ENCODE data around the gene TSPAN12.

The TSPAN12 gene

GRCh38 chr7:120842121-120842621, 15.8 kb downstream of the TSPAN12 start:
- DNase-seq: no peak

DNA sequence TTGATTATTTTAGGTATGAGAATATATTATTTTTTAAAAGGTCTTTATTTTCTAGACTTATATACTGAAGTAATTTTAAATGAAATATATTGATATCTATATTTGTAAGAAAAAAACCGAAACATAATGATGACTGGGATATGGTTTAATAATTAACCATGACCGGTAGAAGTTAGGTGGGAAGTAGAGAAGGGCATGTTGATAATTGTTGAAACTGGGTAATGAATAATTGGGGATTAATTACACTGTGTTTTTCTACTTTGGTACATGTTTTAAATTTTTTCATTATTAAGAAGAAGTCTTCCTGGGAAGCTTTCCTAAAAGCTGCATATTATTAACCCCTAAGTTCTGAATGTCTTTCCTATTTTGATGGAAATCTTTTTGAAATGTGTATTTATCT, 16.3 kb downstream of the TSPAN12 start:
- DNase-seq: no peak

GRCh38 chr7:120838281-120838682, 19.7 kb downstream of the TSPAN12 start:
- no peak for DNase-seq

DNA sequence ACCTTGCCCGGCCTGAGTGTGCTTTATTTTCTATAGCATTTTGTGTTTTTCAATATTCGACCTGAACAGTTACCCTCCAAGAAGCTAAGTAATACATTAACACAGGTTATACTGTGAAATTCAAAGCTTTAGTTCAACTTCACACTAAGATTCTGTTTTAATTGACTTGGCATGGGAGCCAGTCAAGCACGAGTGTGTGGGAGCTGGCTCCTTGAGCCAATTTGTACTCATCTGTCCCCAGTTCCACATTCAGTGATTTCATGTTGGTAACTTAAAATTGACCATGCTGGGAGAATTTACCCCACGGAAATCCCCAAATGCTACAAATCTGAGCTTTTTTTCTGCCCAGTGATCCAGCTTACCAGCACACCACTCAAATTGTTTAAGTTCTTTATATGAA, 20.3 kb downstream of the TSPAN12 start:
- no peak for DNase-seq

DNA sequence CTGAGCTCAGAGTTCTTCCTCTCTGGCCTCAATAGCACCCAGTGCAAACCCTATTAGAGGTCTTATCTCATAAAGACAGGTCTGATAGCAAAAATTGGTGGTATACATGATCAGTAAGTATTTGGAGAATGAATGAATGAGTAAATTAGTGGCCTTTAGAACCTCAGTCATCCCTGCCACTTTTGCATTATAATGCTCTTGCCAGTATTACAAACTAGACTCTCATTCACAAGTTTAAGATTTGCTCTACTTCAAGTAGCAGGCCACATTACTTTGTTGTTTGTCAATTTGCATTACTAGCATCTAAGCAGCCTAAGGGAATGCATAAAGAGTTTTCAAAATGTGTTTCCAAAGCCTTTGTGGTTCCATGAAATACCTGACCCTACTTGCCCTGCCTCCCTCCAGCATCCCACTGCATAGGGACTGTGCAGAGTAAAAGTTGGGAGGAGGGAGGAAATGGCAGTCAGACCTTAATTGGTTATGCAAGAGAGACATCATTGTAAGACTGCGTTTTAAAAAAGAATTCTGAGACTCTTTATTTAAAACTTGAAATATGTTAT, 21.3 kb downstream of the TSPAN12 start:
- DNase-seq: no peak

- no peak for DNase-seq
These were observed 23.2 kb downstream of the TSPAN12 start for GRCh38 chr7:120834726-120835125.

DNA sequence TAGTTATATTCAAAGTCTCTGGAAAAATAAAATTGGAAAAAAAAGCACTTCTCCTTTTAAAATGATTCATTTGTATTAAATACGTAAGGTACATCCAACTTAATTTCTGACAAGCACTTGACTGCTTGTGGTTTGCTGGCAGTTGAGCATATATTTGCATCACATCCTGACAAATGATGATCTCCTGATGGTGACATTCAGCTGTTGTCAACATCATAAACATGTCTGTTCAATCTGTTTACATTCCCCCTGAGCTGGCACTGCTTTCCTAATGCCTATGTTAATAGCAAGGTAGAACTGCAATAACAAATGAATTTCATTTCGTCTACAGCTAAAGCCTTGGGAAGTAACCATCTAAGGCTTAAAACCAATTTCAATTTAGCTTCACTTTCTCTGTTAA, 24.4 kb downstream of the TSPAN12 start:
- no peak for DNase-seq

DNA sequence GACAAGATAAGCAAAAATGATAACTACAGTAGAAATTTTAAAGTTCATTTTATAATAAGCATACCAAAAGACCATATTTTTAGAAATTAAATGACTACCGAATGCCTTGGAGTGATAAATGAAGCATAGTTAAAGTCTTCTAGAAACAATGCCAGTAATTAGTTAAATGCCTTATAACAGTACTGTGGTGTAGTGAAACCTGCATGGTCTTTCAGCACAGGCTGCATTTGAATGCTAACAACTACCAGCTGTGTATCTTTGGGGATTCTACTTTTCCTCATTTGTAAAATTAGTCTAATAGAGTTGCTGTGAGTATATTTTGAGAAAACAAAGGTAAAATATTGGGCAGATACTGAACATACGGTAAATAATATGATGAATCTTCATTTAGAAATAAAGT, 25.1 kb downstream of the TSPAN12 start:
- DNase-seq: no peak

DNA sequence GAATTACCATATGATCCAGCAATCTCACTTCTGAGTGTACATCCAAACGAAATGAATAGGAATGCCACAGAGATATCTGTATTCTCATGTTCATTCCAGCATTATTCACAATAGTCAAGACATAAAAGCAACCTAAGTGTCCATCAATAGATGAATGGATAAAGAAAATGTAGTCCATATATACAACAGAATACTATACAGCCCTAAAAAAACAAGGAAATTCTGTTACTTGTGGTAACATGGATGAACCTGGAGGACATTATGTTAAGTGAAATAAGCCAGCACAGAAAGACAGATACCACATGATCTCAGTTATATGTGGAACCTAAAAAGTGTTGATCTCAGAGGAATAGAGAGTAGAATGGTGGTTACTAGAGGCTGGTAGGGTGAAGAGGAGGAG, 26.7 kb downstream of the TSPAN12 start:
- DNase-seq: no peak

DNA sequence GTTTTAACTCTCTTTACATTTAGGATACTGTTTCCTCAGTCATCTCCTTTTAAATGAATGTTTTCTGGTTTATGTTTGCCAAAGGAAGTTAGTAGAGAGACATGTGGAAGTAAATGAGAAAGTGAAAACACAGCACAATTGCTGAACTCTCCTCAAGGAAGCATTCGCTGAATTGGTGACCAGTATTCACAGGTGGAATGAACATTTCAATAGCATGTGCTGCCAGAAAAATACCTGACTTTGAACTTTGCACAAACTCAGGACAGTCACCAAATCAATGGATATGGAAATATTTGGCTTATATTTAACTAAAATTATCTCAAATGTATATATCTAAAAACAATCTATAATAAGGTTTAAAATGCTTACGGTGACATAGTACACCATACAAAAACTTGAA, 28.5 kb downstream of the TSPAN12 start:
- no peak for DNase-seq

GRCh38 chr7:120828528-120828927, 29.4 kb downstream of the TSPAN12 start:
- no peak for DNase-seq

GRCh38 chr7:120827371-120828118, 30.4 kb downstream of the TSPAN12 start:
- DNase-seq: no peak

GRCh38 chr7:120825576-120825975, 32.4 kb downstream of the TSPAN12 start:
- DNase-seq: no peak

DNA sequence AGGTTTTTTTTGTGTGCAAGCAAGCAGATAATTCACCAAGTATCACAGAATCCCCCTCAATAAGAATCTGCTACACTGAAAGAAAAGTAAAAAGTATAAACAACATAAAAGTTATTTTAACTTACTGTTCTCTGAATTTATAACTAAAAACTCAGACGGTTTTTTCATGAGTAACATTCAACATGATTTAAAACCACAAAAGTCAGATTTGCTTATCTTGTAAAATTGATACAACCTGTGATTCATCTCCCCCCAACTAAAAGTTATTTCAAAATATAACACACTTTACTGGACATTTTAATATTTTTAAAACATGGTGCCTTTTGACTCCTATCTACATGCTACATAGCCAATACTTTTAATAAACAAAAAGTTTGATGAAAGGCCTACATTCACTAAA, 32.8 kb downstream of the TSPAN12 start:
- no peak for DNase-seq

DNA sequence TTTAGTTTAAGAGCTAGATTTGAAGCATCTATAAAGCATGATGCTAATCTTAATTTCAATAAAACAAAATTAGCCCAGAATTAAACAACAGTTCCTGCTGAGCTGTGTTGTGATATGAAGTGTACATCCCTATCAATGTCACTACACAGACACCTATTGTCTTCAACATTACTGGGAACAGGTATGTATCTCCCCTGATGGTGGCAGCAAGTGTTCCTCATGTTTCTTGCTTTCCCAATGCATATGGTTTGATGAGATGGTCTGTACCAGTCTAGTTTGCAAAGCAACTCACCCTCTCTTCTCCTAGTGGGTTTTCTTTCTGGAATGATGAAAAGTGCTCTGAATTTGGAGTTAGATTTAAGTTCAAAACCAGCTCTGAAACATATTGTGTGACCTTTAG, 38.1 kb downstream of the TSPAN12 start:
- DNase-seq: no peak

- no peak for DNase-seq
These were observed 40.1 kb downstream of the TSPAN12 start for GRCh38 chr7:120817851-120818250.

DNA sequence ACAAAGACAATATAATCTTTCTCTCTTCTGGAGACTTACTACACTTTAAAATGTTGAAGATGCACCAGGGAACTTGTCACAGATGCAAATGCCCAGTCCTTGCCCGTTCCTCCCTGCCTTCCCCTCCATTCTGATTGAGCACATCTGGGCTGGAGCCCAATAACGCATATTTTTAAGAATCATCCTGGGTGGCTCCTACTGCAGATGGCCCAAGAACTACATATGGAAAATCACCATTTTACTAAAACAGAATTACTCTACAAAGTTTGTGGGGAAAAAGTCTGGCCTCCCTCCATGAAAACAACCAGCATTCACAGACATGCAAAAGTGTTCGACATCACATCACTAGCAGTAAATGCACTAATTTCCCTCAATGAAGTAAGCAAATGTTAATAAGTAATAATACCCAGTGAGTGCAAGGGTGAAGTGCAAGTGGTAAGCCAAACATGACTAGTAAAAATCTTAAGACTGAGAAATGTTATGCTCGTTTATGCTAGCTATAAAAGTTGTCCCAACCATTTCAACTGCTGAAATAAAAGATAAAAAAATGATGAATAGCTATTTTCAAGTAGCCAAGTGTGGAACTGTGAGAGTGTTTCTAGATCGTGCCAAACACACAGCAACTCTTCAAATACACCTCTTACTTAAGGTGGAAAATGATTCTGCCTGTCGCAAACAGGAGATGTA, 43.5 kb downstream of the TSPAN12 start:
- no peak for DNase-seq

DNA sequence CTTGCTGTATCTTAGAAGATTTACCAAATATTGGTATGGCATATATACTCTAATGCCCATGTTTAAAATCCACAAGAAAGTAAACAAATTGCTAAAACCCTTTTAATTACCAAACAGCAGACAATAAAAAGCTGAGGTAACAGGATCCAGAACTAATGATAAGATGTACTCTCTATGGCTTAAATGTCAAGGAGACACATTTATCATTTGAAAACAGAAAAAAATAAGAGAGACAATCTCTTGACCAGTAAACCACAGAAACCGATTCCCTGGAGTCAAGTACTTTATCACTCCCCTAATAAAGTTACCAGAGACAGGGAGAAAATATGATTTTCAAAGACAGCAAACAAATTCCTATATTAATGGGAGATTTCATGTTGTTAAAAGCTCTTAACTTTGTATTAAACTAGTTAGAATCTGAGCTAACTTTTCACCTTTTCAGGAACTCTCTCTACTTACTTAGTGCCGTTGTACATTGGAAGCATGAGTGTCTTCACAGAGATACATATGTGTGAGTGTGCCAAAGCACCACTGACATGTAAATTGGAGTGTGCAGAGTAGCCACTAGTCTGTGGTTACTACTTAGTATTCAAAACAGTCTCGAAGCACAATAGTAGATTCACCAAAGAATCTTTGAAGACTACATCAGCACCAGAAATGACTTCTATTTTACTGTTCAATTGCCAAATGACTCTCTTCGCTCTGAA, 44.2 kb downstream of the TSPAN12 start:
- DNase-seq: no peak

GRCh38 chr7:120813089-120813488, 44.9 kb downstream of the TSPAN12 start:
- DNase-seq: no peak

- no peak for DNase-seq
These were observed 48.7 kb downstream of the TSPAN12 start for GRCh38 chr7:120809260-120809659.

DNA sequence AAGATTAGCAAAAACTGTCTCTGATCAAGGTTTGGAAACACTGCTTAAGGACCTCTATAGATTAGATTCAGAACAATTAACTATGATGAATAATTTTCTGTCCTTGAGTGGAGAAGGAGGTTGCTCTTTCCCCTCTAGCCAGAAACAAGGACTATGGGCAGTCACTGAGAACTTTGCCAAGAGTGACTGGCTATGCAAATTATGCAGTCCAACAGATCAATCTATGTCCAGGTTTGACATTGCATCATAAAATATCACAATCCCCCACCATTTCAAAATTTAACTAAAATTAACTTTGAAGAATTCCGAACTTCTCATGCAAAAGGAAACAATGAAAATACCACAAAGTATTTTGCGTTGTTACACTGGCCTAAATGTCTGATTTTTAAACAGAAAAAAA, 50.6 kb downstream of the TSPAN12 start:
- no peak for DNase-seq

DNA sequence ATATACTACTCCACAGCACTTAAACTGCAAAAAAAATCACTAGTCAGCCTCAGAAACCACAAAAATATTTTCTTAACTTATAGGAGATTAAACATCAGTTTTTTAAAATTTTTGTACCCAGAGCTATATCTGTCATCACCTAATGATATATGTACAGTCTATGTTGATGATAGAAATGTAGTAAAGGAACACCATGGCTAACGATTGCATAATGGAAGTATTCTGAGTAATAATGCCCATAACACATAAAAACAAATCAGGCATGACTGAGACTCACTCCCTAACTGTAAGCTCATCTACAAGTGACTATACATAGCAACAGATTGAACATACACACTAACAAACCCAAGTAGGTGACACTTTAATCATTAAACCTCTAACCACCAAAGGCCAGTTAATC, 51.3 kb downstream of the TSPAN12 start:
- DNase-seq: no peak

DNA sequence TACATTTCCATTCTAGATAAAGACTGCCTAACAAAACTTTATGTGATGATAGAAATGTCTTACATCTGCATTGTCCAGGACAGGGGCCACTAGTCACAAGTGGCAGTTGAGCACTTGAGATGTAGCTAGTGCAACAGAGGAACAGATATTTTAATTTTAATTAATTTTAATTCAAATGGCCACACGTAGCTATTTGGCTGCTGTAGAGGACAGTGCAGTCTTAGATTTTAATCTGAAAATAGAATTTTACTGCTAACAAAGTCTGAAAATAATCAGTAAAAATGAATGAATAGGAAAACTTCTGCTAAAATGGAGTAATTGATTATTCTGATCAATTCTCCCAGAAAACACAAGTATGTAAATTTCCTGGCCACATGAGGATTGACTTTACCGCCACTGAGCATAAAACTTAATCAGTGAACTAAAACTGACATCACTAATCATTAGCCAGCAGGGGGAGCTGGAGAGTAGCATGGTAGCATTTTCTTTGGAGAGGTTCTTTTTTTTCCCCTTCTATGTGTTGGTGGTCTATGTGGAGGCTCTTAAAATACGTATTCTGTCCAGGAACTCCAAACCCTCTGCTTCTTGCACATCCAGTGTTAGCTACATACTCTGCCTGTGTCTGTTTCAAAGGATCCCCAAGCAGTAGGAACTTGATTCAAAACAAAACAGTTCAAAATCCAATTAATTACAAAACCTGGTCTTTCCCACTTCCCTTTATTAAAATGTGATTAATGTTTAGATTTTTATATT, 52.1 kb downstream of the TSPAN12 start:
- peak; percentile 63 to 79 for DNase-seq
